ENCODE data around the gene ACTRT2. TPM values are rescaled to one million over a fixed set of nuclear protein-coding genes. Genes with fewer than 3 reads are reported as not detected.

Gene ACTRT2
- total RNA-seq, 2 experiments from 2014 or later = not detected

GRCh38 chr1:3002349-3003038 is 18.8 kb upstream of the ACTRT2 start:
- Mint-ChIP-seq H3K27ac (no peak overlapping the region), H3K36me3 (ENCODE audit: low read depth) (no peaks in the 10 kb centered on the region), H3K27me3 (no peaks in the 10 kb centered on the region), H3K4me3 (no peak overlapping the region), H3K4me1 (no peaks in the 10 kb centered on the region), H3K9me3 (peaks cover 9% of the 10 kb centered on the region)
- DNase-seq = no peak
- CTCF ChIA-PET = no interaction called here
- POLR2A ChIA-PET = no interaction called here

GRCh38 chr1:3003039-3003940 is 18.0 kb upstream of the ACTRT2 start:
- Mint-ChIP-seq H3K27me3 (no peaks in the 10 kb centered on the region), H3K36me3 (ENCODE audit: low read depth) (no peaks in the 10 kb centered on the region), H3K27ac (no peak overlapping the region), H3K4me3 (no peak overlapping the region), H3K9me3 (peaks cover 16% of the 10 kb centered on the region), H3K4me1 (no peaks in the 10 kb centered on the region)
- ChIA-PET POLR2A (no interaction called here), CTCF (no interaction called here)
- DNase-seq = no peak

GRCh38 chr1:3003941-3004270 is 17.4 kb upstream of the ACTRT2 start:
- H3K27me3 Mint-ChIP-seq = no peaks in the 10 kb centered on the region
- POLR2A ChIA-PET = no interaction called here
- H3K27ac Mint-ChIP-seq = no peak overlapping the region
- DNase-seq = no peak
- H3K4me1 Mint-ChIP-seq = no peaks in the 10 kb centered on the region
- H3K36me3 Mint-ChIP-seq (ENCODE audit: low read depth) = no peaks in the 10 kb centered on the region
- H3K4me3 Mint-ChIP-seq = no peak overlapping the region
- peaks cover 19% of the 10 kb centered on the region for H3K9me3 Mint-ChIP-seq
- CTCF ChIA-PET = no interaction called here

- Mint-ChIP-seq H3K27ac (no peak overlapping the region), H3K36me3 (ENCODE audit: low read depth) (no peaks in the 10 kb centered on the region), H3K27me3 (no peaks in the 10 kb centered on the region), H3K4me1 (no peaks in the 10 kb centered on the region), H3K9me3 (peaks cover 19% of the 10 kb centered on the region), H3K4me3 (no peak overlapping the region)
- ChIA-PET POLR2A (no interaction called here), CTCF (no interaction called here)
- DNase-seq = no peak
Measured at GRCh38 chr1:3004285-3005205, 16.7 kb upstream of the ACTRT2 start.

- ChIA-PET CTCF (interaction anchor here (0.6 kb wide), 1 partner anchor 832 kb away, joined by 7 read pairs; no protein-coding TSS in a partner anchor), POLR2A (no interaction called here)
- peaks cover 19% of the 10 kb centered on the region for H3K9me3 Mint-ChIP-seq
- H3K27me3 Mint-ChIP-seq = no peaks in the 10 kb centered on the region
- no peak for DNase-seq
- H3K4me3 Mint-ChIP-seq = no peak overlapping the region
- no peak overlapping the region for H3K27ac Mint-ChIP-seq
- no peaks in the 10 kb centered on the region for H3K36me3 Mint-ChIP-seq (ENCODE audit: low read depth)
- H3K4me1 Mint-ChIP-seq = no peaks in the 10 kb centered on the region
Measured at GRCh38 chr1:3005771-3006170, 15.5 kb upstream of the ACTRT2 start.

- Mint-ChIP-seq H3K36me3 (ENCODE audit: low read depth) (no peaks in the 10 kb centered on the region), H3K4me1 (no peaks in the 10 kb centered on the region), H3K27ac (no peak overlapping the region), H3K4me3 (no peak overlapping the region), H3K9me3 (peaks cover 19% of the 10 kb centered on the region), H3K27me3 (no peaks in the 10 kb centered on the region)
- CTCF ChIA-PET = interaction anchor here (0.8 kb wide), 1 partner anchor 9 kb away, joined by 3 read pairs; no protein-coding TSS in a partner anchor
- no peak for DNase-seq
- POLR2A ChIA-PET = no interaction called here
Measured at GRCh38 chr1:3007298-3008147, 13.7 kb upstream of the ACTRT2 start.

GRCh38 chr1:3009021-3009420 is 12.2 kb upstream of the ACTRT2 start:
- no peak overlapping the region for H3K4me3 Mint-ChIP-seq
- DNase-seq = no peak
- no peak overlapping the region for H3K27ac Mint-ChIP-seq
- no peaks in the 10 kb centered on the region for H3K36me3 Mint-ChIP-seq (ENCODE audit: low read depth)
- H3K9me3 Mint-ChIP-seq = peaks cover 19% of the 10 kb centered on the region
- no peaks in the 10 kb centered on the region for H3K27me3 Mint-ChIP-seq
- no peaks in the 10 kb centered on the region for H3K4me1 Mint-ChIP-seq
- POLR2A ChIA-PET = no interaction called here
- CTCF ChIA-PET = interaction anchor here (1.2 kb wide), 1 partner anchor 11 kb away, joined by 3 read pairs; no protein-coding TSS in a partner anchor

- ChIA-PET CTCF (interaction anchor here (1.2 kb wide), 1 partner anchor 11 kb away, joined by 3 read pairs; no protein-coding TSS in a partner anchor), POLR2A (no interaction called here)
- no peaks in the 10 kb centered on the region for H3K27me3 Mint-ChIP-seq
- no peak overlapping the region for H3K4me3 Mint-ChIP-seq
- H3K9me3 Mint-ChIP-seq = peaks cover 19% of the 10 kb centered on the region
- DNase-seq = no peak
- no peaks in the 10 kb centered on the region for H3K36me3 Mint-ChIP-seq (ENCODE audit: low read depth)
- H3K27ac Mint-ChIP-seq = no peak overlapping the region
- no peaks in the 10 kb centered on the region for H3K4me1 Mint-ChIP-seq
Measured at GRCh38 chr1:3009556-3009955, 11.7 kb upstream of the ACTRT2 start.

GRCh38 chr1:3011127-3011526 is 10.1 kb upstream of the ACTRT2 start:
- Mint-ChIP-seq H3K9me3 (peaks cover 18% of the 10 kb centered on the region), H3K27me3 (no peaks in the 10 kb centered on the region), H3K27ac (no peak overlapping the region), H3K4me3 (no peak overlapping the region), H3K4me1 (no peaks in the 10 kb centered on the region), H3K36me3 (ENCODE audit: low read depth) (no peaks in the 10 kb centered on the region)
- CTCF ChIA-PET = no interaction called here
- POLR2A ChIA-PET = no interaction called here
- DNase-seq = no peak

- Mint-ChIP-seq H3K4me1 (no peaks in the 10 kb centered on the region), H3K27me3 (no peaks in the 10 kb centered on the region), H3K27ac (no peak overlapping the region), H3K36me3 (ENCODE audit: low read depth) (no peaks in the 10 kb centered on the region), H3K4me3 (no peak overlapping the region), H3K9me3 (peaks cover 12% of the 10 kb centered on the region)
- CTCF ChIA-PET = no interaction called here
- DNase-seq = no peak
- POLR2A ChIA-PET = no interaction called here
Measured at GRCh38 chr1:3011631-3012455, 9.4 kb upstream of the ACTRT2 start.

- POLR2A ChIA-PET = no interaction called here
- Mint-ChIP-seq H3K27me3 (no peaks in the 10 kb centered on the region), H3K36me3 (ENCODE audit: low read depth) (no peaks in the 10 kb centered on the region), H3K9me3 (peaks cover 7% of the 10 kb centered on the region), H3K27ac (no peak overlapping the region), H3K4me3 (no peak overlapping the region), H3K4me1 (no peaks in the 10 kb centered on the region)
- peak; percentile 47 for DNase-seq
- CTCF ChIA-PET = interaction anchor here (0.9 kb wide), 1 partner anchor 27 kb away, joined by 3 read pairs; no protein-coding TSS in a partner anchor
Measured at GRCh38 chr1:3012456-3013291, 8.6 kb upstream of the ACTRT2 start.

Measured in activated CD4-positive, alpha-beta T cell treated with anti-CD3 and anti-CD28 coated beads, Interleukin-2, amount 10 ng/mL, durations not matched to agents 7 days and 5 days (primary cell).